ENCODE measurements around the gene EARS2. TPM values are rescaled to one million over a fixed set of nuclear protein-coding genes. Genes with fewer than 3 reads are reported as not detected.

EARS2 gene
- total RNA-seq, 1 donor: 32.6 TPM

GRCh38 chr16:23521965-23522364 lies 35.2 kb downstream of the EARS2 start:
- H3K4me1 ChIP-seq (ENCODE audit: insufficient read depth, low read length): no peaks in the 10 kb centered on the region
- peaks cover 38% of the 10 kb centered on the region for H3K36me3 ChIP-seq (ENCODE audit: insufficient read depth, low read length)
- H4K20me1 ChIP-seq (ENCODE audit: insufficient read depth, low read length): no peaks in the 10 kb centered on the region
- no peak overlapping the region for H3K4me3 ChIP-seq (ENCODE audit: insufficient read depth, low read length)
- H3K27me3 ChIP-seq (ENCODE audit: insufficient read depth, low read length): no peaks in the 10 kb centered on the region
- TF ChIP-seq, protein P1, sequence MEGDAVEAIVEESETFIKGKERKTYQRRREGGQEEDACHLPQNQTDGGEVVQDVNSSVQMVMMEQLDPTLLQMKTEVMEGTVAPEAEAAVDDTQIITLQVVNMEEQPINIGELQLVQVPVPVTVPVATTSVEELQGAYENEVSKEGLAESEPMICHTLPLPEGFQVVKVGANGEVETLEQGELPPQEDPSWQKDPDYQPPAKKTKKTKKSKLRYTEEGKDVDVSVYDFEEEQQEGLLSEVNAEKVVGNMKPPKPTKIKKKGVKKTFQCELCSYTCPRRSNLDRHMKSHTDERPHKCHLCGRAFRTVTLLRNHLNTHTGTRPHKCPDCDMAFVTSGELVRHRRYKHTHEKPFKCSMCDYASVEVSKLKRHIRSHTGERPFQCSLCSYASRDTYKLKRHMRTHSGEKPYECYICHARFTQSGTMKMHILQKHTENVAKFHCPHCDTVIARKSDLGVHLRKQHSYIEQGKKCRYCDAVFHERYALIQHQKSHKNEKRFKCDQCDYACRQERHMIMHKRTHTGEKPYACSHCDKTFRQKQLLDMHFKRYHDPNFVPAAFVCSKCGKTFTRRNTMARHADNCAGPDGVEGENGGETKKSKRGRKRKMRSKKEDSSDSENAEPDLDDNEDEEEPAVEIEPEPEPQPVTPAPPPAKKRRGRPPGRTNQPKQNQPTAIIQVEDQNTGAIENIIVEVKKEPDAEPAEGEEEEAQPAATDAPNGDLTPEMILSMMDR (IDR thresholded peaks at IDR 0.05; ENCODE audit: extremely low read depth, low read depth, low read length): no peak
- no peak overlapping the region for H3K4me2 ChIP-seq (ENCODE audit: insufficient read depth, low read length)
- H3K9me3 ChIP-seq (ENCODE audit: low read depth, low read length): no peaks in the 10 kb centered on the region
- H3K27ac ChIP-seq (ENCODE audit: low read depth, low read length): no peak overlapping the region
- H2AFZ ChIP-seq (ENCODE audit: low read length): no peak overlapping the region
- DNase-seq (ENCODE audit: insufficient read length, low spot score, missing footprints): no peak
- H3K79me2 ChIP-seq (ENCODE audit: insufficient read depth, low read length): no peaks in the 10 kb centered on the region

DNA sequence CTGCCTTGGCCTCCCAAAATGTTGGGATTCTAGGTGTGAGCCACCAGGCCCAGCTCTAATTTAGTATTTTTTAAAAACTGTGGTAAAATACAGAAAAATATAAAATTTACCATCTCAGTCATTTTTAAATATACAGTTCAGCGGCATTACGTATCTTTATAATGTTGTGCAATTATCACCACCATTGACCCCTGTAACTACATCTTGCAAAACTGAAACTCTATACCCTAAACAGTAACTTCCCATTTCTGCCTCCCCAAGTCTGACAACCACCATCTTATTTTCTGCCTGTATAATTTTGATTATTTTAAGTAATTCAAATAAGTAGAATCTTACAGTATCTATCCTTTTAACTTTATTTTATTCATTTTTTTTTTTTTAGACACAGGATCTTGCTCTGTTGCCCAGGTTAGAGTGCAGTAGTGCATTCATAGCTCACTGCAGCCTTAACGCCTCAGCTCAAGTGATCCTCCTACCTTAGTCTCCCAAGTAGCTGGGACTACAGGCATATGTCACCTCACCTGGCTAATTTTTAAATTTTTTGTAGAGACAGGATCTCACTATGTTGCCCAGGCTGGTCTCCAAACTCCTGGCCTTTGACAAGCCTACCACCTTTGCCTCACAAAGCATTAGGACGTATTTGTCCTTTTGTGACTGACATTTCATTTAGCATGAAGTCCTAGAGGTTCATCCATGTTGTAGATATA lies 36.0 kb downstream of the EARS2 start:
- no peaks in the 10 kb centered on the region for H3K79me2 ChIP-seq (ENCODE audit: insufficient read depth, low read length)
- no peak overlapping the region for H3K4me2 ChIP-seq (ENCODE audit: insufficient read depth, low read length)
- no peaks in the 10 kb centered on the region for H4K20me1 ChIP-seq (ENCODE audit: insufficient read depth, low read length)
- TF ChIP-seq, protein P1 (IDR thresholded peaks at IDR 0.05; ENCODE audit: extremely low read depth, low read depth, low read length): no peak
- H3K27me3 ChIP-seq (ENCODE audit: insufficient read depth, low read length): no peaks in the 10 kb centered on the region
- H3K9me3 ChIP-seq (ENCODE audit: low read depth, low read length): no peaks in the 10 kb centered on the region
- no peak overlapping the region for H2AFZ ChIP-seq (ENCODE audit: low read length)
- H3K4me3 ChIP-seq (ENCODE audit: insufficient read depth, low read length): no peak overlapping the region
- no peak overlapping the region for H3K27ac ChIP-seq (ENCODE audit: low read depth, low read length)
- no peak for DNase-seq (ENCODE audit: insufficient read length, low spot score, missing footprints)
- H3K36me3 ChIP-seq (ENCODE audit: insufficient read depth, low read length): peaks cover 38% of the 10 kb centered on the region
- no peaks in the 10 kb centered on the region for H3K4me1 ChIP-seq (ENCODE audit: insufficient read depth, low read length)

- no peaks in the 10 kb centered on the region for H3K4me1 ChIP-seq (ENCODE audit: insufficient read depth, low read length)
- H3K79me2 ChIP-seq (ENCODE audit: insufficient read depth, low read length): no peaks in the 10 kb centered on the region
- TF ChIP-seq, protein P1 (IDR thresholded peaks at IDR 0.05; ENCODE audit: extremely low read depth, low read depth, low read length): no peak
- H3K27me3 ChIP-seq (ENCODE audit: insufficient read depth, low read length): no peaks in the 10 kb centered on the region
- no peaks in the 10 kb centered on the region for H3K9me3 ChIP-seq (ENCODE audit: low read depth, low read length)
- no peak overlapping the region for H3K4me2 ChIP-seq (ENCODE audit: insufficient read depth, low read length)
- no peak overlapping the region for H3K27ac ChIP-seq (ENCODE audit: low read depth, low read length)
- no peaks in the 10 kb centered on the region for H4K20me1 ChIP-seq (ENCODE audit: insufficient read depth, low read length)
- no peak for DNase-seq (ENCODE audit: insufficient read length, low spot score, missing footprints)
- no peak overlapping the region for H2AFZ ChIP-seq (ENCODE audit: low read length)
- peaks cover 38% of the 10 kb centered on the region for H3K36me3 ChIP-seq (ENCODE audit: insufficient read depth, low read length)
- H3K4me3 ChIP-seq (ENCODE audit: insufficient read depth, low read length): no peak overlapping the region
Observed at GRCh38 chr16:23520500-23520899, 36.6 kb downstream of the EARS2 start.

GRCh38 chr16:23519282-23519681 lies 37.9 kb downstream of the EARS2 start:
- no peak overlapping the region for H3K4me2 ChIP-seq (ENCODE audit: insufficient read depth, low read length)
- H3K79me2 ChIP-seq (ENCODE audit: insufficient read depth, low read length): no peaks in the 10 kb centered on the region
- no peaks in the 10 kb centered on the region for H3K4me1 ChIP-seq (ENCODE audit: insufficient read depth, low read length)
- DNase-seq (ENCODE audit: insufficient read length, low spot score, missing footprints): no peak
- TF ChIP-seq, protein P1 (IDR thresholded peaks at IDR 0.05; ENCODE audit: extremely low read depth, low read depth, low read length): no peak
- H2AFZ ChIP-seq (ENCODE audit: low read length): no peak overlapping the region
- H3K4me3 ChIP-seq (ENCODE audit: insufficient read depth, low read length): no peak overlapping the region
- no peaks in the 10 kb centered on the region for H4K20me1 ChIP-seq (ENCODE audit: insufficient read depth, low read length)
- H3K27ac ChIP-seq (ENCODE audit: low read depth, low read length): no peak overlapping the region
- H3K9me3 ChIP-seq (ENCODE audit: low read depth, low read length): no peaks in the 10 kb centered on the region
- H3K27me3 ChIP-seq (ENCODE audit: insufficient read depth, low read length): no peaks in the 10 kb centered on the region
- H3K36me3 ChIP-seq (ENCODE audit: insufficient read depth, low read length): peaks cover 35% of the 10 kb centered on the region
